ENCODE data around the gene THSD1.
"Not testable (repeated sequence)": the region's sequence is repeated elsewhere in the genome, so short reads cannot be mapped to it uniquely, and the experiment has no call there.

DNA sequence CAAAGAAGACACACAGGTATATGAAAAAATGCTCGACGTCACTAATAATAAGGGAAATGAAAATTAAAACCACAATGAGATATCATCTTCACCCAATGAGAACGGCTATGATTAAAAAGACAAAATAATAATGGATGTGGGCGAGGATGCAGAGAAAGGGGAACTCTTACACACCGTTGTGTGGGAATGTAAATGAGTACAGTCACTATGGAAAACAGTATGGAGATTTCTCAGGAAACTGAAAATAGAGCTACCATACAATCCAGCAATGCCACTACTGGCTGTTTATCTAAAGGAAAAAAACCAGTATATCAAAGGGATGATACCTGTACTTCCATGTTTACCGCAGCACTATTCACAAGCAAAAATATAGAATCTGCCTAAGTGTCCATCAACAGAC is 74.1 kb downstream of the THSD1 start:
- TF ChIP-seq, protein P1, sequence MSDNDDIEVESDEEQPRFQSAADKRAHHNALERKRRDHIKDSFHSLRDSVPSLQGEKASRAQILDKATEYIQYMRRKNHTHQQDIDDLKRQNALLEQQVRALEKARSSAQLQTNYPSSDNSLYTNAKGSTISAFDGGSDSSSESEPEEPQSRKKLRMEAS (CRISPR knock-in tag; IDR thresholded peaks at IDR 0.05): not testable (repeated sequence)
- not testable (repeated sequence) for TF ChIP-seq ZC3H11A (IDR thresholded peaks at IDR 0.05; ENCODE audit: low read depth, low read length); EP300 (IDR thresholded peaks at IDR 0.05; ENCODE audit: low read length); CREB1 (IDR thresholded peaks at IDR 0.05); CREB1 (CRISPR knock-in tag; IDR thresholded peaks at IDR 0.05)

All from K562 (cell line).